Stimulated activated naive CD4-positive, alpha-beta T cell treated with Interleukin-2 at 50 U/mL for 16 hours (primary cell): ENCODE results near the gene ATP2A3.
A peak's percentile ranks its signal among the peaks of the same experiment; 100 is the strongest.

Source experiments
- DNase-seq: peaks from one replicate; lab custom pipeline; 2025; lab: John Stamatoyannopoulos, UW

ATP2A3 gene

GRCh38 chr17:3926860-3927627 is 37.2 kb downstream of the ATP2A3 start:
- DNase-seq, result no peak

GRCh38 chr17:3925684-3926485 is 38.4 kb downstream of the ATP2A3 start:
- no peak for DNase-seq

GRCh38 chr17:3924512-3925350 is 39.5 kb downstream of the ATP2A3 start:
- no peak for DNase-seq

- no peak for DNase-seq
Measured at GRCh38 chr17:3923466-3924190, 40.6 kb downstream of the ATP2A3 start.

- DNase-seq, result no peak
Measured at GRCh38 chr17:3922765-3923164, 41.5 kb downstream of the ATP2A3 start.

- no peak for DNase-seq
Measured at GRCh38 chr17:3921502-3922319, 42.5 kb downstream of the ATP2A3 start.

- DNase-seq, result no peak
Measured at GRCh38 chr17:3921006-3921405, 43.2 kb downstream of the ATP2A3 start.

GRCh38 chr17:3919123-3919624 is 45.1 kb downstream of the ATP2A3 start:
- DNase-seq, result no peak

- DNase-seq, result no peak
Measured at GRCh38 chr17:3918372-3919122, 45.7 kb downstream of the ATP2A3 start.

GRCh38 chr17:3917391-3917931 is 46.8 kb downstream of the ATP2A3 start:
- no peak for DNase-seq

GRCh38 chr17:3916825-3917224 is 47.4 kb downstream of the ATP2A3 start:
- no peak for DNase-seq

GRCh38 chr17:3915995-3916696 is 48.1 kb downstream of the ATP2A3 start, which contains the start of gene P2RX1:
P2RX1 (minus strand) TSS chr17:3916465; CDS start chr17:3916225, 240 bp downstream.
- peak; percentile 9 for DNase-seq

- no peak for DNase-seq
Measured at GRCh38 chr17:3915581-3915994, 48.6 kb downstream of the ATP2A3 start.

- DNase-seq, result no peak
Measured at GRCh38 chr17:3914312-3914670, 49.9 kb downstream of the ATP2A3 start.

GRCh38 chr17:3913531-3914311 is 50.5 kb downstream of the ATP2A3 start:
- peak; percentile 64 for DNase-seq

GRCh38 chr17:3912827-3913226 is 51.4 kb downstream of the ATP2A3 start:
- DNase-seq, result no peak

GRCh38 chr17:3911271-3912053 is 52.8 kb downstream of the ATP2A3 start:
- peak; percentile 50 for DNase-seq
